Measurements from ENCODE around the gene FSCN2. TPM values are rescaled to one million over a fixed set of nuclear protein-coding genes. Genes with fewer than 3 reads are reported as not detected.

FSCN2 gene
- total and polyA plus RNA-seq, 9 donors: 1.7 to 4.8 (median 2.6) TPM

DNA sequence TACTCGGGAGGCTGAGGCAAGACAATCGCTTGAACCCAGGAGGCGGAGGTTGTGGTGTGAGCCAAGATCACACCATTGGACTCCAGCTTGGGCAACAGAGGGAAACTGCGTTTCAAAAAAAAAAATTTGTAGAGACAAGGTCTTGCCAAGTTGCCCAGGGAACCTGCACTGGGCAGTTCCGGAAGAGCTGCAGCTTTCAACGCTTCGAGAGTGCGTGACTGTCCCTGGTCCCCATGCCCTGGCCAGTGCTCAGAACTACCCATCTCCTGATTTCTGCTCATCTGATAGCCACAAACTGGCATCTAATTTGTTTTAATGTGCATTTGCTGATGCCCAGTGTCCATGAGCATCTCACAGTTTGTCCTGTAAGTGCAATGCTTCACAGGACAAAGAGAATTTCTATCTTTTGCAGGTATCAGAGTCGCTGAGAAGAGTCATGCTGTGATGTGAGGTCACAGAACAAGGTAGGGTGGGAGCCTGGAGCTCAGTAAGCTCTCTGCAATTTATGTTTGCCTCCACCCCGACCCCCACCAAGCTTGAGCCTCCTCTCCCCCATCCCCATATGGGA lies 19.5 kb upstream of the FSCN2 start:
- 73% methylated on average over 8 of the region's 10 CpGs for WGBS (ENCODE audit: insufficient coverage)
- Histone ChIP-seq H3K27ac (ENCODE audit: low read length) (peak overlapping the region; percentile 11), H3K36me3 (ENCODE audit: control insufficient read depth, insufficient read depth, low read length) (peaks cover 38% of the 10 kb centered on the region), H3K9me3 (replicated peaks; ENCODE audit: control insufficient read depth, low read depth, low read length) (no peaks in the 10 kb centered on the region), H3K4me1 (ENCODE audit: control insufficient read depth, insufficient read depth, low read length) (peaks cover 22% of the 10 kb centered on the region), H3K27me3 (ENCODE audit: control insufficient read depth, insufficient read depth, low read length) (no peaks in the 10 kb centered on the region), H3K4me3 (ENCODE audit: low read length) (peak overlapping the region; percentile 100)
- peak; percentile 22 for DNase-seq

DNA sequence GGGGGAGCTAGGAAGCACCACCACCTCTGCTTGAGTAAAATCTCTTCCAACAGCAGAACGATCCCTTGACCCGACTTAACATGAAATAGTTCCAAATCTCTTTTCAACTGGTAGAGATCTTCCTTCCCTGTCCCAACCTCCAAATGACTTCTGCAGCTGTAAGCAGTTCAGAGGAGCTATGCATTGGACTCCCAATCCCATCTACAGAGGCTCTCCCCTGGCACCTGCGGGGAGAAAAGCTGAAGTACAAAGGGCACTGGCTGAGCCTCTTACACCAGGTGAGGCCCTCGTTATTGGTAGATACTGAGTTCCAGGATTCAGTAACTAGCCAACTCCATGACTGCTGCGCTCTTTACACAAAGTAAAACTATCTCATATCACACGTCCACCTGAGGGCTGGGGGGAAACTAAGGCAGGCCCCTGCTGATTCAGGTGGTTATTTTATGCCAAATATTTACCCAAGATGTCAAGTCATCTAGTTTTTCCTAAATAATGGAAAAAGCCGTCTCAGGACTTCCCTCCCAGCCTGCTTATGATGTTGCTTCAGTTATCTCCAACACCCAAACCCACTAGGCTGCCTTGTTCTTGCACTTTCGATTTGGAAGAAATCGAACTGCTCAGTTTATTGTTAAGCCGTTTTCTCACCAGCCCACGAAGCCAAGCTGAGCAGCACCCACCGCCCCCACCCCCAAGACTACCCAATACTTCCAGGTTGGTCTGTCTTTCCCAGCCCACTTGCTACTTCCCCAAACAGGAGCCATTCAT lies 18.8 kb upstream of the FSCN2 start:
- 8% methylated on average over 7 of the region's 12 CpGs for WGBS (ENCODE audit: insufficient coverage)
- Histone ChIP-seq H3K4me3 (ENCODE audit: low read length) (peak overlapping the region; percentile 100), H3K27me3 (ENCODE audit: control insufficient read depth, insufficient read depth, low read length) (no peaks in the 10 kb centered on the region), H3K36me3 (ENCODE audit: control insufficient read depth, insufficient read depth, low read length) (peaks cover 38% of the 10 kb centered on the region), H3K9me3 (replicated peaks; ENCODE audit: control insufficient read depth, low read depth, low read length) (no peaks in the 10 kb centered on the region), H3K4me1 (ENCODE audit: control insufficient read depth, insufficient read depth, low read length) (peaks cover 28% of the 10 kb centered on the region), H3K27ac (ENCODE audit: low read length) (peak overlapping the region; percentile 47)
- peak; percentile 55 for DNase-seq

- peaks cover 38% of the 10 kb centered on the region for H3K36me3 ChIP-seq (ENCODE audit: control insufficient read depth, insufficient read depth, low read length)
- DNase-seq: peak; percentile 13
- 3% methylated on average over 15 of the region's 22 CpGs for WGBS (ENCODE audit: insufficient coverage)
- no peaks in the 10 kb centered on the region for H3K27me3 ChIP-seq (ENCODE audit: control insufficient read depth, insufficient read depth, low read length)
- H3K27ac ChIP-seq (ENCODE audit: low read length): peak overlapping the region; percentile 35
- H3K4me3 ChIP-seq (ENCODE audit: low read length): peak overlapping the region; percentile 100
- no peaks in the 10 kb centered on the region for H3K9me3 ChIP-seq (replicated peaks; ENCODE audit: control insufficient read depth, low read depth, low read length)
- peaks cover 28% of the 10 kb centered on the region for H3K4me1 ChIP-seq (ENCODE audit: control insufficient read depth, insufficient read depth, low read length)
Observed at GRCh38 chr17:81509972-81510784, 18.0 kb upstream of the FSCN2 start.

GRCh38 chr17:81510785-81511553 lies 17.2 kb upstream of the FSCN2 start:
- under 1% methylated on average over 46 of the region's 48 CpGs for WGBS (ENCODE audit: insufficient coverage)
- H3K27me3 ChIP-seq (ENCODE audit: control insufficient read depth, insufficient read depth, low read length): no peaks in the 10 kb centered on the region

DNA sequence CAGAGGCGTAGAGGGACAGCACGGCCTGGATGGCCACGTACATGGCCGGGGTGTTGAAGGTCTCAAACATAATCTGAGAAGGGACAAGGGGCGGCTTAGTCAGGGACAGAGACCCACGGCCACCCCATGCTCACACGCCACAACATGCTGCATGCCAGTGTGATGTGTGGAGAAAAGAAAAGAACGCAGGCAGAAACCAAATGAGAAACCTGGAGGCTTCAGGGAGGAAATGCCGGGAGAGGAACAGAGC lies 16.7 kb upstream of the FSCN2 start:
- 5% methylated on average over 4 of the region's 9 CpGs for WGBS (ENCODE audit: insufficient coverage)
- peaks cover 40% of the 10 kb centered on the region for H3K4me1 ChIP-seq (ENCODE audit: control insufficient read depth, insufficient read depth, low read length)

More at GRCh38 chr17:81510785-81511553, 17.2 kb upstream of the FSCN2 start:
- Histone ChIP-seq H3K36me3 (ENCODE audit: control insufficient read depth, insufficient read depth, low read length) (peaks cover 38% of the 10 kb centered on the region), H3K27ac (ENCODE audit: low read length) (peak overlapping the region; percentile 33), H3K4me1 (ENCODE audit: control insufficient read depth, insufficient read depth, low read length) (peaks cover 35% of the 10 kb centered on the region), H3K4me3 (ENCODE audit: low read length) (peak overlapping the region; percentile 100), H3K9me3 (replicated peaks; ENCODE audit: control insufficient read depth, low read depth, low read length) (no peaks in the 10 kb centered on the region)
- no peak for DNase-seq

DNA sequence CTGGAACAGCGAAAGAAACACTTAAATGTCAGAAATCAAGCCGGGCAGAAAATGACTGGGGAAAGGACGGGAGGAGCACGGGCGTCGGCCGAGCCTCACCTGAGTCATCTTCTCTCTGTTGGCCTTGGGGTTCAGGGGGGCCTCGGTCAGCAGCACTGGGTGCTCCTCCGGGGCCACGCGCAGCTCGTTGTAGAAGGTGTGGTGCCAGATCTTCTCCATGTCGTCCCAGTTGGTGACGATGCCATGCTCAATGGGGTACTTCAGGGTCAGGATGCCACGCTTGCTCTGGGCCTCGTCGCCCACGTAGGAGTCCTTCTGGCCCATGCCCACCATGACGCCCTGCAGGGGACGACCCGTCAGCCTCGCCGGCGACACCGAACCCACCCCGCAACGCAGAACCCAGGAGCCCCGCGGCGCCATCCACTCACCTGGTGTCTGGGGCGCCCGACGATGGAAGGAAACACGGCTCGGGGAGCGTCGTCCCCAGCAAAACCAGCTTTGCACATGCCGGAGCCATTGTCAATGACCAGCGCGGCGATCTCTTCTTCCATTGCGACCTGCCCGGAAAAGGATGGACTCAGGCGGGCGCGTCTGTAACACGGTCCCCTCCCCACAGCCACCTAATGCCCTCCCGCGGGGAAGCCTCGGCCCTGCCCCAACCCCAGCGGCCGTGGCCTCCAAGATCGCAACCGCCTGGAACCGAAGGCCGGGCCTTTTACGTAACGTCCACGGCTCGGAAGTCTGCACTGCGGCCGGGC lies 16.2 kb upstream of the FSCN2 start:
- Histone ChIP-seq H3K36me3 (ENCODE audit: control insufficient read depth, insufficient read depth, low read length) (peaks cover 45% of the 10 kb centered on the region), H3K27ac (ENCODE audit: low read length) (peak overlapping the region; percentile 84), H3K27me3 (ENCODE audit: control insufficient read depth, insufficient read depth, low read length) (no peaks in the 10 kb centered on the region), H3K4me1 (ENCODE audit: control insufficient read depth, insufficient read depth, low read length) (peaks cover 45% of the 10 kb centered on the region), H3K9me3 (replicated peaks; ENCODE audit: control insufficient read depth, low read depth, low read length) (no peaks in the 10 kb centered on the region), H3K4me3 (ENCODE audit: low read length) (peak overlapping the region; percentile 100)
- no peak for DNase-seq
- WGBS (ENCODE audit: insufficient coverage): under 1% methylated on average over 62 of the region's 62 CpGs

More for the DNA sequence above, 16.7 kb upstream of the FSCN2 start:
- no peaks in the 10 kb centered on the region for H3K27me3 ChIP-seq (ENCODE audit: control insufficient read depth, insufficient read depth, low read length)
- H3K9me3 ChIP-seq (replicated peaks; ENCODE audit: control insufficient read depth, low read depth, low read length): no peaks in the 10 kb centered on the region
- DNase-seq: no peak
- H3K27ac ChIP-seq (ENCODE audit: low read length): peak overlapping the region; percentile 33
- peaks cover 40% of the 10 kb centered on the region for H3K36me3 ChIP-seq (ENCODE audit: control insufficient read depth, insufficient read depth, low read length)
- peak overlapping the region; percentile 100 for H3K4me3 ChIP-seq (ENCODE audit: low read length)

GRCh38 chr17:81512562-81513371 lies 15.4 kb upstream of the FSCN2 start, which contains the start of gene ACTG1:
Gene ACTG1, minus strand, starts transcription at chr17:81512799. Its CDS starts 445 bp downstream, at chr17:81512354.
- H3K36me3 ChIP-seq (ENCODE audit: control insufficient read depth, insufficient read depth, low read length): peaks cover 47% of the 10 kb centered on the region
- under 1% methylated on average over 109 of the region's 111 CpGs for WGBS (ENCODE audit: insufficient coverage)
- peak; percentile 98 for DNase-seq
- H3K27ac ChIP-seq (ENCODE audit: low read length): peak within 1 kb of the TSS; percentile 96
- peaks cover 53% of the 10 kb centered on the region for H3K4me1 ChIP-seq (ENCODE audit: control insufficient read depth, insufficient read depth, low read length)
- peaks cover under 1% of the 10 kb centered on the region for H3K27me3 ChIP-seq (ENCODE audit: control insufficient read depth, insufficient read depth, low read length)
- H3K9me3 ChIP-seq (replicated peaks; ENCODE audit: control insufficient read depth, low read depth, low read length): no peaks in the 10 kb centered on the region
- H3K4me3 ChIP-seq (ENCODE audit: low read length): peak within 1 kb of the TSS; percentile 100

GRCh38 chr17:81513372-81513752 lies 14.8 kb upstream of the FSCN2 start:
- Histone ChIP-seq H3K4me1 (ENCODE audit: control insufficient read depth, insufficient read depth, low read length) (peaks cover 59% of the 10 kb centered on the region), H3K9me3 (replicated peaks; ENCODE audit: control insufficient read depth, low read depth, low read length) (no peaks in the 10 kb centered on the region), H3K4me3 (ENCODE audit: low read length) (peak overlapping the region; percentile 87), H3K27me3 (ENCODE audit: control insufficient read depth, insufficient read depth, low read length) (peaks cover 6% of the 10 kb centered on the region), H3K27ac (ENCODE audit: low read length) (peak overlapping the region; percentile 96), H3K36me3 (ENCODE audit: control insufficient read depth, insufficient read depth, low read length) (peaks cover 47% of the 10 kb centered on the region)
- whole genome bisulfite sequencing (ENCODE audit: insufficient coverage): 1% methylated on average over 10 of the region's 23 CpGs
- peak; percentile 80 for DNase-seq

All from muscle of leg (tissue), 11 donors.